MM.1S (cell line): ENCODE results near the gene MIPOL1.

Experiments used
- DNase-seq: peaks from one replicate; pipeline ENCODE4 v3.0.0-alpha.2; 2015
- H2AFZ ChIP-seq: fragments of 300-600 bp; sonication (generic); 2 replicates; pipeline ENCODE4 v1.6.0; 2016; ENCODE audit warnings: antibody characterized with exemption, low read length
- H3F3A ChIP-seq: fragments of 300-600 bp; sonication (generic); 2 replicates; pipeline ENCODE4 v1.6.1; 2016; ENCODE audit warnings: mild to moderate bottlenecking, antibody characterized with exemption, low read length, moderate library complexity, mixed read lengths; ENCODE audit not compliant: insufficient read depth
- H3K27ac ChIP-seq: fragments of 300-600 bp; sonication (generic); 2 replicates; pipeline ENCODE4 v1.5.1; 2016; ENCODE audit warnings: mild to moderate bottlenecking, low read length
- H3K27me3 ChIP-seq: fragments of 300-600 bp; sonication (generic); replicated peaks from 2 replicates; pipeline ENCODE4 v1.6.0; 2016; ENCODE audit warnings: low read length; ENCODE audit not compliant: insufficient read depth
- H3K36me3 ChIP-seq: fragments of 300-600 bp; sonication (generic); replicated peaks from 2 replicates; pipeline ENCODE4 v1.6.1; 2016; ENCODE audit warnings: mild to moderate bottlenecking, low read length, mixed read lengths; ENCODE audit not compliant: insufficient read depth
- H3K4me1 ChIP-seq: fragments of 300-600 bp; sonication (generic); 2 replicates; pipeline ENCODE4 v1.6.1; 2016; ENCODE audit warnings: low read length, mixed read lengths
- H3K4me2 ChIP-seq: fragments of 300-600 bp; sonication (generic); 2 replicates; pipeline ENCODE4 v1.6.0; 2016; ENCODE audit warnings: low read depth, low read length
- H3K4me3 ChIP-seq: fragments of 300-600 bp; sonication (generic); 2 replicates; pipeline ENCODE4 v1.5.1; 2016; ENCODE audit warnings: low read length, mixed read lengths
- H3K79me2 ChIP-seq: fragments of 300-600 bp; sonication (generic); 2 replicates; pipeline ENCODE4 v1.6.1; 2016; ENCODE audit warnings: mixed run types, low read length, mixed read lengths
- H3K9ac ChIP-seq: fragments of 300-600 bp; sonication (generic); 2 replicates; pipeline ENCODE4 v1.6.1; 2016; ENCODE audit warnings: low read length, mixed read lengths
- H3K9me2 ChIP-seq: fragments of 300-600 bp; sonication (generic); replicated peaks from 2 replicates; pipeline ENCODE4 v1.6.1; 2016; ENCODE audit warnings: mild to moderate bottlenecking, low read length, mixed read lengths; ENCODE audit not compliant: insufficient read depth
- H3K9me3 ChIP-seq: fragments of 300-600 bp; sonication (generic); replicated peaks from 2 replicates; pipeline ENCODE4 v1.6.1; 2016; ENCODE audit warnings: mild to moderate bottlenecking, low read length, mixed read lengths; ENCODE audit not compliant: insufficient read depth
- H4K20me1 ChIP-seq: fragments of 300-600 bp; sonication (generic); 2 replicates; pipeline ENCODE4 v1.6.1; 2016; ENCODE audit warnings: mild to moderate bottlenecking, low read length, moderate library complexity, mixed read lengths; ENCODE audit not compliant: insufficient read depth
- EZH2 ChIP-seq: fragments of 300-600 bp; sonication (generic); optimal IDR thresholded peaks from 2 replicates; pipeline ENCODE3; 2017; ENCODE audit warnings: low read depth, mild to moderate bottlenecking, antibody characterized with exemption, low read length, mixed read lengths
- EZH2phosphoT487 ChIP-seq: fragments of 300-600 bp; sonication (generic); IDR thresholded peaks from 2 replicates; pipeline ENCODE4 v1.6.1; 2018; ENCODE audit warnings: antibody characterized with exemption, low read length
- TF ChIP-seq, protein P1 (sequence below): fragments of 300-600 bp; sonication (generic); IDR thresholded peaks from 2 replicates; pipeline ENCODE4 v1.5.1; 2016; ENCODE audit warnings: antibody characterized with exemption, low read length, mixed read lengths

The MIPOL1 gene

DNA sequence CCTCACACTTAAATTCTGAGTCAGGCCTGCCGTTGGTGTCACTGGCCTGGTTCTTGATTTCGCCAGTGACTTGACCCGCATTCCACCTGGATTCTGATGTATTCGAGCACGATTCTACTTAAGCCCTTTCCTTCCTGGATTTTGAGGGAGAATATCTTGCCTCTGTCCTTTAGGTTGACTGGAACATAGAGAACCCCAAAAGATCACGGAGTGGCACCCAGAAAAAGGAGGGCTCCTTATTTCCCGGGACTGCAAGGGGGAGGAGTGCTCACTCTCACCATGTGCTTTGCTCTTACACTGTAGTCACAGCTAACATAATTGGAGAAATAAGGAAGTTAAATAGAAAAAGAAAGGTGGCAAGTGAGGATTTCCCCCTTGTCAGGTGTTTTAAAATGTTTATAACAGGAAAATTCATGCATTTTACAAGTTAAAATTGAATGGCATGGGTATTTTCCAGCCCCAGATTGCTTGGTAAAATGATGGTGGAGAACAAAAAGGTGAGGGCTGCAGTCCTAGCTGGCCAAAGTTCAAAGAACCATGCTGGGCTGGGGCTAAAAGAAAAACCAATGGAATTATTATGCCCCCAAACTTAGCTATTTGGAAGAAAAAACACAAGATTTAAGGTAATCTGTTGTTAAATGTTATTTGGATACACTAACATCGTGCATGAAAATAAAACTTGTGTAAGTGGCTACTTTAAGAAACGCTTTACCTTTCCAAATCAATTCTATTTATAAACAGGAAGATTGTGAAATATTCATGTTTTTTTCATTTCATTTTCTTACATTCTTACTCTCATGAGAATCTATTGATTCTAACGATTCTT, 388.4 kb downstream of the MIPOL1 start:
- Histone ChIP-seq H2AFZ (no peak overlapping the region), H3K79me2 (no peaks in the 10 kb centered on the region), H3K9ac (no peak overlapping the region), H4K20me1 (no peaks in the 10 kb centered on the region), H3K4me2 (no peak overlapping the region), H3K27me3 (no peaks in the 10 kb centered on the region), H3K4me3 (no peak overlapping the region), H3K27ac (no peak overlapping the region), H3K9me3 (no peaks in the 10 kb centered on the region), H3K9me2 (no peaks in the 10 kb centered on the region), H3K36me3 (no peaks in the 10 kb centered on the region), H3K4me1 (no peaks in the 10 kb centered on the region), H3F3A (no peaks in the 10 kb centered on the region)
- TF ChIP-seq EZH2phosphoT487 (no peak), EZH2 (no peak)
- TF ChIP-seq, protein P1, sequence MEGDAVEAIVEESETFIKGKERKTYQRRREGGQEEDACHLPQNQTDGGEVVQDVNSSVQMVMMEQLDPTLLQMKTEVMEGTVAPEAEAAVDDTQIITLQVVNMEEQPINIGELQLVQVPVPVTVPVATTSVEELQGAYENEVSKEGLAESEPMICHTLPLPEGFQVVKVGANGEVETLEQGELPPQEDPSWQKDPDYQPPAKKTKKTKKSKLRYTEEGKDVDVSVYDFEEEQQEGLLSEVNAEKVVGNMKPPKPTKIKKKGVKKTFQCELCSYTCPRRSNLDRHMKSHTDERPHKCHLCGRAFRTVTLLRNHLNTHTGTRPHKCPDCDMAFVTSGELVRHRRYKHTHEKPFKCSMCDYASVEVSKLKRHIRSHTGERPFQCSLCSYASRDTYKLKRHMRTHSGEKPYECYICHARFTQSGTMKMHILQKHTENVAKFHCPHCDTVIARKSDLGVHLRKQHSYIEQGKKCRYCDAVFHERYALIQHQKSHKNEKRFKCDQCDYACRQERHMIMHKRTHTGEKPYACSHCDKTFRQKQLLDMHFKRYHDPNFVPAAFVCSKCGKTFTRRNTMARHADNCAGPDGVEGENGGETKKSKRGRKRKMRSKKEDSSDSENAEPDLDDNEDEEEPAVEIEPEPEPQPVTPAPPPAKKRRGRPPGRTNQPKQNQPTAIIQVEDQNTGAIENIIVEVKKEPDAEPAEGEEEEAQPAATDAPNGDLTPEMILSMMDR: no peak
- no peak for DNase-seq

DNA sequence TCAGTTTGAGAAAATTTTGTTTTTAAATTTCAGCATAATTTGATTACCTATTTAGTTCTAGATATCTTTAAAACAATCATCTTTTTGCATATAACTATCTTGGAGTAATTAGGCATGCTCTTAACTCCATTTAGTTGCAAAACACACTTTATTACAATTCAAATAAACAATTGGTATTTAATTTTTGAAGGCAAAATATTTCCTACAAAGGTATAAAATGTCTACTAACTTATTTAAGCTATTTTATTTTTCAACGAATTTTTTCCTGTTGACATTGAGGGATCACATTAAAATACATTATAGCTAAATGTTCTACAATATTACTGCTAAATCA, 389.0 kb downstream of the MIPOL1 start:
- DNase-seq: no peak
- no peak overlapping the region for H3K4me3 ChIP-seq
- H3K27me3 ChIP-seq: no peaks in the 10 kb centered on the region
- no peaks in the 10 kb centered on the region for H3F3A ChIP-seq
- no peak overlapping the region for H3K27ac ChIP-seq
- H2AFZ ChIP-seq: no peak overlapping the region
- TF ChIP-seq, protein P1: no peak
- TF ChIP-seq EZH2phosphoT487: no peak
- H3K9me2 ChIP-seq: no peaks in the 10 kb centered on the region
- H3K9me3 ChIP-seq: no peaks in the 10 kb centered on the region
- H3K4me2 ChIP-seq: no peak overlapping the region
- no peaks in the 10 kb centered on the region for H3K36me3 ChIP-seq
- H3K9ac ChIP-seq: no peak overlapping the region
- H3K4me1 ChIP-seq: no peaks in the 10 kb centered on the region
- no peaks in the 10 kb centered on the region for H3K79me2 ChIP-seq
- no peaks in the 10 kb centered on the region for H4K20me1 ChIP-seq

DNA sequence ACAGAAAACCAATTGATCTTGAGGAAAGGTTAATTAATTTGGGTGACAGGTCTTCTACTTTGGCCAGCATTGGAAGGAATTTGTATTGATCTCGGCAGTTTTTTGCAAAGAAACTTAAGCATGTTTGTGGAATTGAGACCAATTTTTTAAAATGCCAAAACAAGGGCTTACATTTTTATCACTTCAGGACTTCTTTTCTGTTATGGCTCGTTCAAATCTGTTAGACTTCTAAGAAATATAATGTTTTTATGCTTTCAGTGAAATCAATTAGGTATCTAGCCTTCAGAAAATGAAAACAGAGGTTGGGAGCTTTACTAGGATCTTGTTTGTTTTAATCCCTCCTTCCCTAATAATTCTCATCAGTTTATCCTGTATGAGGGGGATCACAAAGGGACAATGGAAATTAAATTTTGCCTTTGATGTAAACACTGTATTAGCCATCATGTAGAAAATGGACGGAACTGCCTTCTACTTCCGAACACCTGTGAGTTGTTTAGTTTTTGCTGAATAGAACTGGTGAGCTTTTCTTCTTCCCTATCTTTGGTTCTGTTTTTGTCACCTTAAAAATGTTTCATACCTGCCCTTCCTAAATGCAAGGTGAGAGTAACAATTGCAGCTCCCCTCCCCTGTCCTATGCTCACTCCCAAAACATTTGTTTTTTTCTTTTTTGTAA, 389.5 kb downstream of the MIPOL1 start:
- Histone ChIP-seq H3F3A (no peaks in the 10 kb centered on the region), H2AFZ (no peak overlapping the region), H3K4me3 (no peak overlapping the region), H3K9me2 (no peaks in the 10 kb centered on the region), H3K36me3 (no peaks in the 10 kb centered on the region), H3K9me3 (no peaks in the 10 kb centered on the region), H3K79me2 (no peaks in the 10 kb centered on the region), H3K27me3 (no peaks in the 10 kb centered on the region), H3K27ac (no peak overlapping the region), H3K4me1 (no peaks in the 10 kb centered on the region), H3K9ac (no peak overlapping the region), H4K20me1 (no peaks in the 10 kb centered on the region), H3K4me2 (no peak overlapping the region)
- TF ChIP-seq, protein P1: no peak
- TF ChIP-seq EZH2: no peak
- no peak for TF ChIP-seq EZH2phosphoT487
- no peak for DNase-seq
